ENCODE measurements around the gene CPA3. TPM values are rescaled to one million over a fixed set of nuclear protein-coding genes. Genes with fewer than 3 reads are reported as not detected.

Gene CPA3
- total and polyA plus RNA-seq, 10 donors = 0.06 to 5.6 (median 0.49) TPM; not detected in 3

GRCh38 chr3:148911173-148911572 lies 46.1 kb downstream of the CPA3 start:
- H3K9me3 ChIP-seq = no peaks in the 10 kb centered on the region
- no peaks in the 10 kb centered on the region for H3K36me3 ChIP-seq
- H3K4me3 ChIP-seq = no peak overlapping the region
- intact Hi-C loops (cut with DNase I; ENCODE audit: low total_unique reads) = no loop called here
- H3K27me3 ChIP-seq (replicated peaks in 1 of 7) = peaks cover 0 to 11% (median 0%) of the 10 kb centered on the region in 7 donors
- H3K27ac ChIP-seq = no peak overlapping the region
- H3K4me1 ChIP-seq = no peaks in the 10 kb centered on the region
- WGBS, 5 donors = 67 to 89% (median 84%) methylated on average over 2 of the region's 2 CpGs
- no peak for TF ChIP-seq POLR2AphosphoS5 (IDR thresholded peaks at IDR 0.05)
- no peak for TF ChIP-seq POLR2A (IDR thresholded peaks at IDR 0.05)
- no peak for TF ChIP-seq CTCF (IDR thresholded peaks at IDR 0.05 in 8 of 11, conservative IDR thresholded peaks at IDR 0.05 in 3 of 11)
- no peak for DNase-seq

- H3K27ac ChIP-seq = no peak overlapping the region
- intact Hi-C loops (cut with DNase I; ENCODE audit: low total_unique reads) = no loop called here
- no peak for DNase-seq
Measured at GRCh38 chr3:148911592-148911991, 46.5 kb downstream of the CPA3 start.

GRCh38 chr3:148914936-148915690 lies 50.0 kb downstream of the CPA3 start:
- no peak overlapping the region for H3K4me3 ChIP-seq
- H3K4me1 ChIP-seq = no peaks in the 10 kb centered on the region
- H3K9me3 ChIP-seq = peaks cover 0 to 5% (median 0%) of the 10 kb centered on the region in 8 donors
- no peak for DNase-seq
- no peaks in the 10 kb centered on the region for H3K27me3 ChIP-seq (replicated peaks in 1 of 7)
- H3K27ac ChIP-seq = no peak overlapping the region
- H3K36me3 ChIP-seq = no peaks in the 10 kb centered on the region
- no peak for TF ChIP-seq POLR2AphosphoS5 (IDR thresholded peaks at IDR 0.05)
- TF ChIP-seq POLR2A (IDR thresholded peaks at IDR 0.05) = no peak
- TF ChIP-seq CTCF (IDR thresholded peaks at IDR 0.05 in 8 of 11, conservative IDR thresholded peaks at IDR 0.05 in 3 of 11) = no peak
- 50 to 84% (median 67%) methylated on average over 1 of the region's 1 CpG for WGBS, 5 donors
- intact Hi-C loops (cut with DNase I; ENCODE audit: low total_unique reads) = no loop called here

More at GRCh38 chr3:148911592-148911991, 46.5 kb downstream of the CPA3 start:
- H3K4me3 ChIP-seq = no peak overlapping the region
- no peaks in the 10 kb centered on the region for H3K9me3 ChIP-seq
- TF ChIP-seq POLR2AphosphoS5 (IDR thresholded peaks at IDR 0.05) (no peak), CTCF (IDR thresholded peaks at IDR 0.05 in 8 of 11, conservative IDR thresholded peaks at IDR 0.05 in 3 of 11) (no peak), POLR2A (IDR thresholded peaks at IDR 0.05) (no peak)
- no peaks in the 10 kb centered on the region for H3K36me3 ChIP-seq
- no peaks in the 10 kb centered on the region for H3K4me1 ChIP-seq
- 85 to 98% (median 90%) methylated on average over 2 of the region's 2 CpGs for WGBS, 5 donors
- peaks cover 0 to 11% (median 0%) of the 10 kb centered on the region in 7 donors for H3K27me3 ChIP-seq (replicated peaks in 1 of 7)

GRCh38 chr3:148916132-148916531 lies 51.0 kb downstream of the CPA3 start:
- Histone ChIP-seq H3K9me3 (peaks cover 0 to 11% (median 2%) of the 10 kb centered on the region in 8 donors), H3K4me1 (no peaks in the 10 kb centered on the region)
- WGBS, 5 donors = 83 to 100% (median 97%) methylated on average over 2 of the region's 2 CpGs

More at GRCh38 chr3:148916132-148916531, 51.0 kb downstream of the CPA3 start:
- no peak for DNase-seq
- H3K27ac ChIP-seq = no peak overlapping the region
- H3K4me3 ChIP-seq = no peak overlapping the region
- TF ChIP-seq POLR2A (IDR thresholded peaks at IDR 0.05) = no peak
- TF ChIP-seq CTCF (IDR thresholded peaks at IDR 0.05 in 8 of 11, conservative IDR thresholded peaks at IDR 0.05 in 3 of 11) = no peak
- TF ChIP-seq POLR2AphosphoS5 (IDR thresholded peaks at IDR 0.05) = no peak
- intact Hi-C loops (cut with DNase I; ENCODE audit: low total_unique reads) = no loop called here
- H3K27me3 ChIP-seq (replicated peaks in 1 of 7) = no peaks in the 10 kb centered on the region
- H3K36me3 ChIP-seq = no peaks in the 10 kb centered on the region
